Aorta (tissue), 5 donors: ENCODE measurements around the gene TNP2. TPM values are rescaled to one million over a fixed set of nuclear protein-coding genes. Genes with fewer than 3 reads are reported as not detected.
"Not testable (repeated sequence)": the region's sequence is repeated elsewhere in the genome, so short reads cannot be mapped to it uniquely, and the experiment has no call there.

Experiments
- ATAC-seq: fragments of 200-7000 bp; cut with Tn5 transposase; one replicate; pipeline ENCODE4 v1.9.1; 2022; ENCODE audit warnings: moderate library complexity; ENCODE audit not compliant: low FRiP score
- DNase-seq, 2 donors: peaks; one replicate each; pipeline ENCODE4 v3.0.0-alpha.2; 2020
- H3K27ac ChIP-seq, 2 donors: one replicate each; pipeline ENCODE4 v1.5.1; 2013; ENCODE audit warnings: low read length in 2 of 2, mild to moderate bottlenecking in 2 of 2, moderate library complexity in 2 of 2, control low read depth in 1 of 2, inconsistent platforms in 1 of 2, low read depth in 1 of 2
- H3K27me3 ChIP-seq, 2 donors: one replicate each; pipeline ENCODE4 v1.6.1; 2013; ENCODE audit warnings: control low read depth in 1 of 2, low read length in 1 of 2, mild to moderate bottlenecking in 1 of 2, moderate library complexity in 1 of 2; ENCODE audit not compliant: insufficient read depth in 2 of 2, control insufficient read depth in 1 of 2
- H3K36me3 ChIP-seq, 2 donors: one replicate each; pipeline ENCODE4 v1.6.1; 2013; ENCODE audit warnings: control low read depth in 1 of 2, low read length in 1 of 2, mild to moderate bottlenecking in 1 of 2; ENCODE audit not compliant: insufficient read depth in 2 of 2, control insufficient read depth in 1 of 2
- H3K4me1 ChIP-seq, 2 donors: one replicate each; pipeline ENCODE4 v1.6.1; 2013; ENCODE audit warnings: low read length in 2 of 2, control low read depth in 1 of 2, mild to moderate bottlenecking in 1 of 2, moderate library complexity in 1 of 2; ENCODE audit not compliant: insufficient read depth in 2 of 2, control insufficient read depth in 1 of 2
- H3K4me3 ChIP-seq, 2 donors: one replicate each; pipeline ENCODE4 v1.5.1; 2013; ENCODE audit warnings: low read length in 2 of 2, control low read depth in 1 of 2, mild to moderate bottlenecking in 1 of 2
- H3K9me3 ChIP-seq: one replicate; pipeline ENCODE4 v1.6.1; 2013; ENCODE audit warnings: mild to moderate bottlenecking, low read length; ENCODE audit not compliant: control insufficient read depth
- WGBS, 2 donors: extraction: QIAGEN DNeasy Blood & Tissue Kit; methylation state at CpG; one replicate each; pipeline ENCODE4 v1.1.7; 2013; 5-methylcytosine and 5-hydroxymethylcytosine counted together
- intact Hi-C, 2 donors: fragments of 100-400 bp; cut with DNase I; formaldehyde crosslinking; loops; one replicate each; pipeline versions ENCODE4 v1.14.2 to v1.15.0; 2022
- polyA plus RNA-seq, 2 donors: library from polyadenylated mRNA; stranded (reverse); fragments of 200-250 nt; gene quantifications; one replicate each; pipeline ENCODE4 v1.2.3, GENCODE V29; 2013
- total RNA-seq, 2 donors: library from RNA; stranded (reverse); fragmentation: NEBNext Ultra II Directional; extraction: Animal tissue kit (Norgen Biotek cat#: 25700); gene quantifications; one replicate each; pipeline ENCODE4 v1.2.1, GENCODE V29; 2021
- donor health status: healthy with polysubstance abuse.
- donor health status: Bipolar disorder and iron deficiency.
- donor health status: DM: no; HTN: no; CAD: no.
- donor health status: DM: no; HTN: no; CAD: no.
- donor health status: DM: yes; HTN: yes; CAD: no.

The TNP2 gene
- total and polyA plus RNA-seq, 4 donors, result not detected

- no peaks in the 10 kb centered on the region for H3K27me3 ChIP-seq
- intact Hi-C loops, result no loop called here
- H3K36me3 ChIP-seq, result no peaks in the 10 kb centered on the region
- no peak for ATAC-seq
- no peak overlapping the region for H3K4me3 ChIP-seq
- no peaks in the 10 kb centered on the region for H3K4me1 ChIP-seq
- H3K27ac ChIP-seq, result no peak overlapping the region
- H3K9me3 ChIP-seq, result no peaks in the 10 kb centered on the region
- 70 to 82% methylated on average over 4 of the region's 4 CpGs for WGBS, 2 donors
- no peak for DNase-seq
These were observed 32.7 kb upstream of the TNP2 start for GRCh38 chr16:11301645-11302501.

- no peak for ATAC-seq
- no peaks in the 10 kb centered on the region for H3K36me3 ChIP-seq
- no peaks in the 10 kb centered on the region for H3K27me3 ChIP-seq
- H3K4me1 ChIP-seq, result no peaks in the 10 kb centered on the region
- DNase-seq, result no peak
- H3K9me3 ChIP-seq, result no peaks in the 10 kb centered on the region
- H3K4me3 ChIP-seq, result no peak overlapping the region
- intact Hi-C loops, result no loop called here
- H3K27ac ChIP-seq, result no peak overlapping the region
- 78 to 84% methylated on average over 7 of the region's 7 CpGs for WGBS, 2 donors
These were observed 31.4 kb upstream of the TNP2 start for GRCh38 chr16:11300560-11300892.

- Histone ChIP-seq H3K9me3 (no peaks in the 10 kb centered on the region), H3K4me1 (no peaks in the 10 kb centered on the region), H3K27me3 (no peaks in the 10 kb centered on the region), H3K36me3 (no peaks in the 10 kb centered on the region), H3K4me3 (no peak overlapping the region), H3K27ac (no peak overlapping the region)
- intact Hi-C loops, result no loop called here
- ATAC-seq, result no peak
- WGBS, 2 donors, result 90 to 92% methylated on average over 6 of the region's 6 CpGs
- DNase-seq, result no peak
These were observed 30.9 kb upstream of the TNP2 start for GRCh38 chr16:11299865-11300559.

GRCh38 chr16:11298950-11299547 lies 29.9 kb upstream of the TNP2 start:
- intact Hi-C loops, result not testable (repeated sequence)
- 92 to 94% methylated on average over 13 of the region's 13 CpGs for WGBS, 2 donors

GRCh38 chr16:11298143-11298900 lies 29.2 kb upstream of the TNP2 start:
- Histone ChIP-seq H3K4me1 (no peaks in the 10 kb centered on the region), H3K4me3 (no peak overlapping the region), H3K9me3 (no peaks in the 10 kb centered on the region), H3K27me3 (no peaks in the 10 kb centered on the region), H3K36me3 (no peaks in the 10 kb centered on the region), H3K27ac (no peak overlapping the region)
- ATAC-seq (no peak), DNase-seq (no peak)
- intact Hi-C loops, result no loop called here
- 86 to 93% methylated on average over 5 of the region's 5 CpGs for WGBS, 2 donors

More at GRCh38 chr16:11298950-11299547, 29.9 kb upstream of the TNP2 start:
- H3K9me3 ChIP-seq, H3K27me3 ChIP-seq, H3K27ac ChIP-seq, H3K4me3 ChIP-seq, ATAC-seq, H3K4me1 ChIP-seq, H3K36me3 ChIP-seq, DNase-seq: not testable (repeated sequence)

- 7 to 8% methylated on average over 16 to 19 of the region's 19 CpGs for WGBS, 2 donors
- intact Hi-C loops, result no loop called here
These were observed 28.5 kb upstream of the TNP2 start for GRCh38 chr16:11297492-11298142.

GRCh38 chr16:11296706-11297491 lies 27.8 kb upstream of the TNP2 start:
- intact Hi-C loops, result no loop called here
- Histone ChIP-seq H3K9me3 (no peaks in the 10 kb centered on the region), H3K4me1 (no peaks in the 10 kb centered on the region), H3K4me3 (no peak overlapping the region), H3K27me3 (no peaks in the 10 kb centered on the region), H3K36me3 (no peaks in the 10 kb centered on the region), H3K27ac (no peak overlapping the region)
- DNase-seq, result no peak
- no peak for ATAC-seq
- 33 to 43% methylated on average over 10 of the region's 10 CpGs for WGBS, 2 donors

More at GRCh38 chr16:11297492-11298142, 28.5 kb upstream of the TNP2 start:
- Histone ChIP-seq H3K27ac (no peak overlapping the region), H3K36me3 (no peaks in the 10 kb centered on the region), H3K27me3 (no peaks in the 10 kb centered on the region), H3K4me1 (no peaks in the 10 kb centered on the region), H3K4me3 (no peak overlapping the region), H3K9me3 (no peaks in the 10 kb centered on the region)
- DNase-seq, result peak; percentile 88 to 90
- peak; percentile 89 for ATAC-seq
